K562 (cell line): ENCODE results near the gene ATG4D. TPM values are rescaled to one million over a fixed set of nuclear protein-coding genes. Genes with fewer than 3 reads are reported as not detected.

ENCODE experiments used
- ATF1 ChIP-seq, 2 experiments: fragments of 450-650 bp in 1 of 2; IDR thresholded peaks; 2 replicates each; pipeline ENCODE4 v1.6.1; 2016; ENCODE audit warnings: missing compliant biosample characterization in 1 of 2, missing genetic modification characterization in 1 of 2
- C11orf30 ChIP-seq: fragments of 450-650 bp; IDR thresholded peaks from 2 replicates; pipeline ENCODE4 v1.6.1; 2016; ENCODE audit warnings: low read depth, mild to moderate bottlenecking
- ERF ChIP-seq: fragments of 450-650 bp; formaldehyde crosslinking; IDR thresholded peaks from 2 replicates; pipeline ENCODE4 v1.4.0; 2020; ENCODE audit warnings: mild to moderate bottlenecking, mixed read lengths
- ESRRA ChIP-seq: fragments of 450-650 bp; IDR thresholded peaks from 2 replicates; pipeline ENCODE4 v1.6.1; 2014; ENCODE audit warnings: low read depth, mild to moderate bottlenecking, moderate library complexity, borderline replicate concordance
- HDAC6 ChIP-seq: IDR thresholded peaks from 2 replicates; pipeline ENCODE4 v1.6.1; 2012; ENCODE audit warnings: low read depth, mild to moderate bottlenecking, control low read depth, inconsistent platforms, low read length, moderate library complexity
- JUNB ChIP-seq: fragments of 450-650 bp; formaldehyde crosslinking; conservative IDR thresholded peaks from 2 replicates; pipeline ENCODE4 v1.4.0; 2020; ENCODE audit warnings: mild to moderate bottlenecking
- MAFF ChIP-seq: IDR thresholded peaks from 2 replicates; pipeline ENCODE4 v1.6.1; 2012; ENCODE audit warnings: low read length, improper control_type of control experiment
- MBD2 ChIP-seq: sonication (generic); IDR thresholded peaks from 2 replicates; pipeline ENCODE4 v1.6.1; 2016; ENCODE audit warnings: low read depth, borderline replicate concordance
- MCM5 ChIP-seq: fragments of 450-650 bp; IDR thresholded peaks from 2 replicates; pipeline ENCODE4 v1.6.1; 2016; ENCODE audit warnings: low read depth
- NCOA2 ChIP-seq, 2 experiments: fragments of 450-650 bp; IDR thresholded peaks; 2 replicates each; pipeline ENCODE4 v1.6.1; 2018; ENCODE audit warnings: mild to moderate bottlenecking in 2 of 2, moderate library complexity in 1 of 2; ENCODE audit not compliant: partially characterized antibody in 2 of 2
- NR3C1 ChIP-seq: sonication (generic); formaldehyde crosslinking; IDR thresholded peaks from 2 replicates; pipeline ENCODE4 v1.8.1; 2022; ENCODE audit warnings: missing genetic modification reagents
- RBBP5 ChIP-seq: fragments of 200-600 bp; sonication (generic); IDR thresholded peaks from 2 replicates; pipeline ENCODE4 v1.6.1; 2012; ENCODE audit warnings: borderline replicate concordance, mild to moderate bottlenecking, low read length, control low read depth, inconsistent platforms; ENCODE audit not compliant: insufficient read depth, poor library complexity, severe bottlenecking
- SNRNP70 ChIP-seq: fragments of 200-400 bp; formaldehyde crosslinking; optimal IDR thresholded peaks from 2 replicates; pipeline ENCODE3; 2017; ENCODE audit warnings: low read depth, low read length
- XRCC3 ChIP-seq: fragments of 450-650 bp; IDR thresholded peaks from 2 replicates; pipeline ENCODE4 v1.6.1; 2017; ENCODE audit warnings: mild to moderate bottlenecking, moderate library complexity
- ZNF445 ChIP-seq: fragments of 250-450 bp; sonication (Bioruptor Pico); IDR thresholded peaks from 2 replicates; pipeline ENCODE4 v1.4.0; 2020; ENCODE audit warnings: low read depth, mild to moderate bottlenecking, moderate library complexity
- ZNF584 ChIP-seq: fragments of 200-800 bp; sonication (Bioruptor generic); IDR thresholded peaks from 2 replicates; pipeline ENCODE4 v1.6.1; 2016; ENCODE audit warnings: low read depth, mild to moderate bottlenecking, missing genetic modification characterization, missing compliant biosample characterization
- polyA plus RNA-seq, 8 experiments: library from polyadenylated mRNA; depleted of rRNA in 4 of 8; stranded (reverse) in 5 of 8; unstranded in 3 of 8; fragments of >200 nt; fragmentation: Nextera tagmentation in 2 of 8; fragmentation: Illumina TruSeq in 1 of 8; extraction: Ambion mirVana in 2 of 8; extraction: Trizol in 1 of 8; gene quantifications; 2 replicates each; pipeline versions ENCODE4 v1.2.1 to v1.2.3, GENCODE V29; 2011 to 2014; ENCODE audit warnings: inconsistent platforms in 1 of 8, missing spikeins in 1 of 8
- total RNA-seq, 7 experiments: library from RNA; depleted of rRNA in 6 of 7; stranded (reverse); fragments of >200 nt in 6 of 7; fragmentation: Illumina TruSeq in 2 of 7; extraction: Trizol in 2 of 7; gene quantifications; 2 replicates each; pipeline versions ENCODE4 v1.2.1 to v1.2.3, GENCODE V29; 2011 to 2021; ENCODE audit warnings: low replicate concordance in 1 of 7
- TF ChIP-seq, protein P1 (sequence below): IDR thresholded peaks from 2 replicates; pipeline ENCODE4 v1.6.1; 2012; ENCODE audit warnings: low read depth, low read length, improper control_type of control experiment, borderline replicate concordance
- TF ChIP-seq, protein P2 (sequence below): fragments of 450-650 bp; conservative IDR thresholded peaks from 2 replicates; pipeline ENCODE4 v1.6.1; 2016; ENCODE audit warnings: missing genetic modification characterization, low read depth, mild to moderate bottlenecking, control low read depth, missing compliant biosample characterization
- TF ChIP-seq, protein P3 (sequence below): fragments of 450-650 bp; IDR thresholded peaks from 2 replicates; pipeline ENCODE4 v1.6.1; 2016
- TF ChIP-seq, protein P4 (sequence below): fragments of 450-650 bp; IDR thresholded peaks from 2 replicates; pipeline ENCODE4 v1.6.1; 2016; ENCODE audit warnings: mild to moderate bottlenecking

The ATG4D gene
- total and polyA plus RNA-seq, 9 of the 15 experiments (the other 6 are each of a cell fraction or from before 2014, with no cell fraction given), result 0.51 to 66.1 (median 22.9) TPM

DNA sequence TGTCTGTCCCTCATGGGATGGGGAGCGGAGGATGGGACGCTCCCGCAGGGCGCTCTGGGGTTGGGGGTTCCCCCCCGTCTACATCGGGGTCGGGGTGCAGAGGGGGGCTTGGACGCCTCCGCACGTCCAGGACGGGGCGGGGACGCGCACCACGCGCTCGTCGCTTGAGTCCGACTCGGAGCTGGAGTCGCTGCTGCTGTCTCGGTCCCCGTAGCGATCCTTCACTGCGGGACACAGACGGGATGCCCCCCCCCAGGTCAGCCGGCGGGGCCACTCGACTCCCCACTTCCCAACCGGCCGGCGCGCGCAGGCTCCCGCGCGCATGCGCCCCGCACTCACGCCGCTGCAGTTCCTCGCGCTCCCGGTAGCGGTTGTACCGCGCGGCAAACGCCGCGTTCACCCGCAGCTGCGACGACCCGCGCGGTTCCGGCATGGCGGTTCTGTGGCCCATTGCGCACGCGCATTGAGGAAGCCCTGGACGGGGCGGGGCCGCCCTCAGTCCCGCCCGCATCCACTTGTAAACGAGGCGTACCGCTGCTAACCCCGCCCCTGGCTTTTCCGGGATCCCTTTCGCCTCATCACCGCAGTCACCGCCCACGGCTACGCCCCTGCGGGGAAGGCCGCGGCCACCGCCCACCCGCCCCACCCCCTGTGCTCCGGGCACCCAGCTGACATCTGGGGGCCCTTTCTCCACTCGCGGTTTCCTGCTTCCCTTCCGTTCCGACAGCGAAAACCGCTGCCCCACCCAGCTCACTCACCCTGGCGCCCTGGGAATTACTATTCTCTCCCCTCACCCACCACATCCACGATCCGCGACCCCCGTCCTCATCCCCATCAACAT, 22.1 kb downstream of the ATG4D start, which contains the start of gene KRI1 (continued):
- TF ChIP-seq NR3C1 (peak; percentile 66; the same call in 1 of the 2 replicates), MAFF (no peak), ESRRA (peak; percentile 43; the same call in 1 of the 2 replicates), ZNF445 (CRISPR knock-in tag) (no peak), ZNF584 (CRISPR knock-in tag) (no peak), HDAC6 (no peak), XRCC3 (no peak), JUNB (no peak), MBD2 (peak; percentile 66; the same call in 1 of the 2 replicates), C11orf30 (no peak), MCM5 (no peak), RBBP5 (peak; percentile 95), NCOA2 (IDR thresholded peaks at IDR 0.05; ENCODE audit: partially characterized antibody in 2 of 2) (no peak), ERF (CRISPR knock-in tag) (peak; percentile 29; the same call in 1 of the 2 replicates), SNRNP70 (no peak), ATF1 (CRISPR knock-in tag; IDR thresholded peaks at IDR 0.05) (no peak), ATF1 (tag; IDR thresholded peaks at IDR 0.05) (peak; percentile 55; the same call in 1 of the 2 replicates)
- TF ChIP-seq, protein P1, sequence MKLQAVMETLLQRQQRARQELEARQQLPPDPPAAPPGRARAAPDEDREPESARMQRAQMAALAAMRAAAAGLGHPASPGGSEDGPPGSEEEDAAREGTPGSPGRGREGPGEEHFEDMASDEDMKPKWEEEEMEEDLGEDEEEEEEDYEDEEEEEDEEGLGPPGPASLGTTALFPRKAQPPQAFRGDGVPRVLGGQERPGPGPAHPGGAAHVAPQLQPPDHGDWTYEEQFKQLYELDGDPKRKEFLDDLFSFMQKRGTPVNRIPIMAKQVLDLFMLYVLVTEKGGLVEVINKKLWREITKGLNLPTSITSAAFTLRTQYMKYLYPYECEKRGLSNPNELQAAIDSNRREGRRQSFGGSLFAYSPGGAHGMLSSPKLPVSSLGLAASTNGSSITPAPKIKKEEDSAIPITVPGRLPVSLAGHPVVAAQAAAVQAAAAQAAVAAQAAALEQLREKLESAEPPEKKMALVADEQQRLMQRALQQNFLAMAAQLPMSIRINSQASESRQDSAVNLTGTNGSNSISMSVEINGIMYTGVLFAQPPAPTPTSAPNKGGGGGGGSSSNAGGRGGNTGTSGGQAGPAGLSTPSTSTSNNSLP, result no peak
- TF ChIP-seq, protein P2, sequence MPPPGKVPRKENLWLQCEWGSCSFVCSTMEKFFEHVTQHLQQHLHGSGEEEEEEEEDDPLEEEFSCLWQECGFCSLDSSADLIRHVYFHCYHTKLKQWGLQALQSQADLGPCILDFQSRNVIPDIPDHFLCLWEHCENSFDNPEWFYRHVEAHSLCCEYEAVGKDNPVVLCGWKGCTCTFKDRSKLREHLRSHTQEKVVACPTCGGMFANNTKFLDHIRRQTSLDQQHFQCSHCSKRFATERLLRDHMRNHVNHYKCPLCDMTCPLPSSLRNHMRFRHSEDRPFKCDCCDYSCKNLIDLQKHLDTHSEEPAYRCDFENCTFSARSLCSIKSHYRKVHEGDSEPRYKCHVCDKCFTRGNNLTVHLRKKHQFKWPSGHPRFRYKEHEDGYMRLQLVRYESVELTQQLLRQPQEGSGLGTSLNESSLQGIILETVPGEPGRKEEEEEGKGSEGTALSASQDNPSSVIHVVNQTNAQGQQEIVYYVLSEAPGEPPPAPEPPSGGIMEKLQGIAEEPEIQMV (tag), result no peak
- TF ChIP-seq, protein P3, sequence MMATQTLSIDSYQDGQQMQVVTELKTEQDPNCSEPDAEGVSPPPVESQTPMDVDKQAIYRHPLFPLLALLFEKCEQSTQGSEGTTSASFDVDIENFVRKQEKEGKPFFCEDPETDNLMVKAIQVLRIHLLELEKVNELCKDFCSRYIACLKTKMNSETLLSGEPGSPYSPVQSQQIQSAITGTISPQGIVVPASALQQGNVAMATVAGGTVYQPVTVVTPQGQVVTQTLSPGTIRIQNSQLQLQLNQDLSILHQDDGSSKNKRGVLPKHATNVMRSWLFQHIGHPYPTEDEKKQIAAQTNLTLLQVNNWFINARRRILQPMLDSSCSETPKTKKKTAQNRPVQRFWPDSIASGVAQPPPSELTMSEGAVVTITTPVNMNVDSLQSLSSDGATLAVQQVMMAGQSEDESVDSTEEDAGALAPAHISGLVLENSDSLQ, result no peak
- TF ChIP-seq, protein P4, sequence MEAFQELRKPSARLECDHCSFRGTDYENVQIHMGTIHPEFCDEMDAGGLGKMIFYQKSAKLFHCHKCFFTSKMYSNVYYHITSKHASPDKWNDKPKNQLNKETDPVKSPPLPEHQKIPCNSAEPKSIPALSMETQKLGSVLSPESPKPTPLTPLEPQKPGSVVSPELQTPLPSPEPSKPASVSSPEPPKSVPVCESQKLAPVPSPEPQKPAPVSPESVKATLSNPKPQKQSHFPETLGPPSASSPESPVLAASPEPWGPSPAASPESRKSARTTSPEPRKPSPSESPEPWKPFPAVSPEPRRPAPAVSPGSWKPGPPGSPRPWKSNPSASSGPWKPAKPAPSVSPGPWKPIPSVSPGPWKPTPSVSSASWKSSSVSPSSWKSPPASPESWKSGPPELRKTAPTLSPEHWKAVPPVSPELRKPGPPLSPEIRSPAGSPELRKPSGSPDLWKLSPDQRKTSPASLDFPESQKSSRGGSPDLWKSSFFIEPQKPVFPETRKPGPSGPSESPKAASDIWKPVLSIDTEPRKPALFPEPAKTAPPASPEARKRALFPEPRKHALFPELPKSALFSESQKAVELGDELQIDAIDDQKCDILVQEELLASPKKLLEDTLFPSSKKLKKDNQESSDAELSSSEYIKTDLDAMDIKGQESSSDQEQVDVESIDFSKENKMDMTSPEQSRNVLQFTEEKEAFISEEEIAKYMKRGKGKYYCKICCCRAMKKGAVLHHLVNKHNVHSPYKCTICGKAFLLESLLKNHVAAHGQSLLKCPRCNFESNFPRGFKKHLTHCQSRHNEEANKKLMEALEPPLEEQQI, result no peak
